ENCODE measurements around the gene RPL38. TPM values are rescaled to one million over a fixed set of nuclear protein-coding genes. Genes with fewer than 3 reads are reported as not detected.

Gene RPL38
- total RNA-seq, 1 donor from 2014 or later = 571 TPM

DNA sequence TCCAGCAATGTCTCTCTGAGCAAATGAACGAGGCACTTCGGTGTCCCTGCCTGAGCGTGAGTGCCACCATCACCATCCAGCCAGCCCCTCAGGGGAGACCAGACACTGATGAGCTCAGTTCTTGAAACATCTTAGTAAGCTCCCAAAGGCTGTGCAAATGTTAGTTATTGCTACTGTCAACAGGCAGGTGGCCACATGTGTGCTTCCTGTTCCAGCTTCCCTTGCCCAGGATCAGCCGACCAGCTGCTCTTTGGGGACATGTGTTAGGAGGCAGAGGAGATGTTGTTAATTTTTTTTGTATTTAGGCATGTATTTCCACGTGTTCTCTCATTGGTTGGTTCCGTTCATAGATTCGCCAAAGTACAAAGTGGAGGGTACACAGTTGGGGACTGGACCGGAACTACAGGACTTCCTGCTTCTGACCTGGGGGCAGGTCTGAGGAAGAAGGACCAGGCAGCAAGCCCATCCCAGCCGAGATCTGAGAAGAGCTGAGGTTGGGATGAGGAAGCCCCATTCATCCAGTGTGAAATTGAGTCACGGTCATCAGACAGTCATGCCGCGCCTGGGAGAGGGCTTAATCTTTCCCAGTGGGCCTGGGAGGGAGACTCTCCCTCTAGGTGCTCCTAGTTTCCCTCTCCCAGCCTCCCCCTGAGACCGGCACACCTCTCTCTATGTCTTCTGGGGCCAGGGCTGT lies 13.7 kb downstream of the RPL38 start:
- H3K4me1 ChIP-seq = peaks cover 21% of the 10 kb centered on the region
- H3K9me3 ChIP-seq = no peaks in the 10 kb centered on the region
- H3K27me3 ChIP-seq = no peaks in the 10 kb centered on the region
- no peak for DNase-seq (ENCODE audit: extremely low spot score in 2 of 2)
- intact Hi-C loops (cut with DNase I) = loop anchor here (10.0 kb wide), 1 partner anchor 238 kb away; no protein-coding TSS in a partner anchor
- H3K27ac ChIP-seq = no peak overlapping the region
- no peaks in the 10 kb centered on the region for H3K36me3 ChIP-seq
- TF ChIP-seq POLR2AphosphoS5 (IDR thresholded peaks at IDR 0.05; ENCODE audit: insufficient read depth in 1 of 2, low read depth in 1 of 2) (no peak), POLR2A (IDR thresholded peaks at IDR 0.05) (no peak)
- TF ChIP-seq, protein P1, sequence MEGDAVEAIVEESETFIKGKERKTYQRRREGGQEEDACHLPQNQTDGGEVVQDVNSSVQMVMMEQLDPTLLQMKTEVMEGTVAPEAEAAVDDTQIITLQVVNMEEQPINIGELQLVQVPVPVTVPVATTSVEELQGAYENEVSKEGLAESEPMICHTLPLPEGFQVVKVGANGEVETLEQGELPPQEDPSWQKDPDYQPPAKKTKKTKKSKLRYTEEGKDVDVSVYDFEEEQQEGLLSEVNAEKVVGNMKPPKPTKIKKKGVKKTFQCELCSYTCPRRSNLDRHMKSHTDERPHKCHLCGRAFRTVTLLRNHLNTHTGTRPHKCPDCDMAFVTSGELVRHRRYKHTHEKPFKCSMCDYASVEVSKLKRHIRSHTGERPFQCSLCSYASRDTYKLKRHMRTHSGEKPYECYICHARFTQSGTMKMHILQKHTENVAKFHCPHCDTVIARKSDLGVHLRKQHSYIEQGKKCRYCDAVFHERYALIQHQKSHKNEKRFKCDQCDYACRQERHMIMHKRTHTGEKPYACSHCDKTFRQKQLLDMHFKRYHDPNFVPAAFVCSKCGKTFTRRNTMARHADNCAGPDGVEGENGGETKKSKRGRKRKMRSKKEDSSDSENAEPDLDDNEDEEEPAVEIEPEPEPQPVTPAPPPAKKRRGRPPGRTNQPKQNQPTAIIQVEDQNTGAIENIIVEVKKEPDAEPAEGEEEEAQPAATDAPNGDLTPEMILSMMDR (IDR thresholded peaks at IDR 0.05) = no peak
- H3K4me3 ChIP-seq = no peak overlapping the region

DNA sequence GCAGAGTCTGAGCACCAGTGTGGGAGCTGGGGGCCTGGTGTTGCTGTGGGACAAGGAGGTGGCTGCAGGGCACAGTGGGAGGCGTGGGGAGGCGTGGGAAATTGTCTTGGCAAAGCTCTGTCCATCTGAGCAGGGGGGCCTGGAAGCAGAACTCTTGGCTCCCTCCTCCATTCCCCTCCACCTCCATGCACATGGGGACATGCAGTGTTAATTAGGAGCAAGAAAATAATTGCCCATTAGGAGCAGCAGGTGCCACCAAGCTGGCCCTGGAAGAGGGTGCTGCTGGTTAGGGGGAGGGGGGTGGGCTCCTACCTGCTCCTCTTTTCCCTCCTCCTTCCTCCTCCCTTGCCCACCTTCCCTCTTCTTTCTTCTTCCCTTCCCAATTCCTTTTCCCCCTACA lies 14.4 kb downstream of the RPL38 start:
- TF ChIP-seq POLR2AphosphoS5 (IDR thresholded peaks at IDR 0.05; ENCODE audit: insufficient read depth in 1 of 2, low read depth in 1 of 2) (no peak), POLR2A (IDR thresholded peaks at IDR 0.05) (no peak)
- TF ChIP-seq, protein P1 (IDR thresholded peaks at IDR 0.05) = no peak
- H3K27me3 ChIP-seq = no peaks in the 10 kb centered on the region
- DNase-seq (ENCODE audit: extremely low spot score in 2 of 2) = no peak
- H3K36me3 ChIP-seq = no peaks in the 10 kb centered on the region
- H3K9me3 ChIP-seq = no peaks in the 10 kb centered on the region
- H3K27ac ChIP-seq = no peak overlapping the region
- peaks cover 15% of the 10 kb centered on the region for H3K4me1 ChIP-seq
- no peak overlapping the region for H3K4me3 ChIP-seq
- intact Hi-C loops (cut with DNase I) = loop anchor here (2.0 to 10.0 kb wide), 2 partner anchors 23 to 237 kb away; no protein-coding TSS in a partner anchor

DNA sequence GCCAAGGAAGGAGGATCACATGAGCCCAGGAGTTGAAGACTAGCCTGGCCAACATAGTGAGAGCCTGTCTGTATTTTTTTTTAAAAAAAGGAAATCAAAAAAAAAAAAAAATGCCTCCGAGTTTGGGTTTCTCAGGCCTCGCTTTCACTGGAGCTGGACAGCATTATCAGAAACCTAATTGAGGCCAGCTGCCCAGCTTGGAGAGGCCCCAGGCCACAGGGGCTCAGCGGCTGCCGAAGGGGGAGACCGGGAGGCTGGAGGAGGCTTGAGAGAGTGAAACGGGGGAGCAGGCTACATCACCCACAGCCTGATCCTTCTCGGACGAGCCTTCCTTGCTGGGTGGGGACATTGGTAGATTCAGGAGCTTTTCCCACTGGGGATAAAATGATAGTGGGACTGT lies 15.0 kb downstream of the RPL38 start:
- intact Hi-C loops (cut with DNase I) = loop anchor here (2.0 to 10.0 kb wide), 2 partner anchors 22 to 236 kb away; no protein-coding TSS in a partner anchor
- TF ChIP-seq POLR2AphosphoS5 (IDR thresholded peaks at IDR 0.05; ENCODE audit: insufficient read depth in 1 of 2, low read depth in 1 of 2) = no peak
- TF ChIP-seq POLR2A (IDR thresholded peaks at IDR 0.05) = no peak
- TF ChIP-seq, protein P1 (IDR thresholded peaks at IDR 0.05) = no peak
- H3K9me3 ChIP-seq = no peaks in the 10 kb centered on the region
- H3K27me3 ChIP-seq = no peaks in the 10 kb centered on the region
- no peak overlapping the region for H3K4me3 ChIP-seq
- no peak overlapping the region for H3K27ac ChIP-seq
- H3K36me3 ChIP-seq = no peaks in the 10 kb centered on the region
- H3K4me1 ChIP-seq = peaks cover 15% of the 10 kb centered on the region
- no peak for DNase-seq (ENCODE audit: extremely low spot score in 2 of 2)

DNA sequence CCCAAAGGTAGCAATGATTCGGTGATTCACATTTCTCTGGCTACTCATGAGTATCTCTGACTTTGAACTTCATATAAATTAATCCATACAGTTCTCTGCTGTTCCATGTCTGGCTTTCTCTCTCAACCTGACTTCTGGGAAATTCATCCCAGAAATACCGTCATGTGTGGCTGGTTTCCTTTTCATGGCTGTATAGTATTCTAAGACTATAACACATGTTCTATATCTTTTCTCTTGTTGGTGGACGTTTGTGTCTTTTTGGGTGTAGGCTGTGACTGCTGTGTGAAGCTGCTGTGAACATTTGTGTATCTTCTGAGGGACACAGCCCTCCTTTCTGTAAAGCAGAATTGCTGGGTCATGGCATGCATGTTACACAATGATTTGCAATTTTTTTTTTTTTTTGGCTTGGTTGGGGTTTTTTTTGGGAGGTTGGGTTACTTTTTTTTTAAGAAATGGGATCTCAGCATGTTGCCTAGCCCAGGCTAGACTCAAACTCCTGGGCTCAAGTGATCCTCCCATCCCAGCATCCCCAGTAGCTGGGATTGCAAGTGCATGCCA lies 16.2 kb downstream of the RPL38 start:
- H3K36me3 ChIP-seq = no peaks in the 10 kb centered on the region
- H3K27ac ChIP-seq = no peak overlapping the region
- intact Hi-C loops (cut with DNase I) = loop anchor here (2.0 to 10.0 kb wide), 2 partner anchors 21 to 235 kb away; no protein-coding TSS in a partner anchor
- H3K27me3 ChIP-seq = no peaks in the 10 kb centered on the region
- peaks cover 3% of the 10 kb centered on the region for H3K4me1 ChIP-seq
- H3K9me3 ChIP-seq = no peaks in the 10 kb centered on the region
- DNase-seq (ENCODE audit: extremely low spot score in 2 of 2) = no peak
- H3K4me3 ChIP-seq = no peak overlapping the region
- TF ChIP-seq POLR2A (IDR thresholded peaks at IDR 0.05) (no peak), POLR2AphosphoS5 (IDR thresholded peaks at IDR 0.05; ENCODE audit: insufficient read depth in 1 of 2, low read depth in 1 of 2) (no peak)
- TF ChIP-seq, protein P1 (IDR thresholded peaks at IDR 0.05) = no peak

DNA sequence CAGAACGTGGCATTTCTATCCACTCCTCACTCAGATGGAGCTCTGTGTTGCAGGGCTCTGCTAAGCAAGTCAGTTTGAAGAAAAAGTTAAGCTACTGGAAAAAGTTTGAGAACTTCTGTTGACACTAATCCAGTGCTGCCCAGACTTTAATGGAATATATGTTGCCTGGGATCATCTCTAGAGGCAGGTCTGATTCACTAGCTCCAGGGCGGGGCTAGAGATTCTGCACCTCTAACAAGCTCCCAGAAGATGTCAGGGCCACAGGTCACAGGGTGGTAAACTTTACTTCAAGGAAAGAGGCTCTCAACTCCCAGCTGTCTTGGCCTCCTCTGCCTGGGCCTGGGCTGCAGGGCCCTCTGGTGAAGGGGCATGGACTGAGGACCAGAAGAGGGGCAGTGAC lies 16.7 kb downstream of the RPL38 start:
- no peaks in the 10 kb centered on the region for H3K27me3 ChIP-seq
- no peak overlapping the region for H3K27ac ChIP-seq
- TF ChIP-seq POLR2A (IDR thresholded peaks at IDR 0.05) = no peak
- TF ChIP-seq POLR2AphosphoS5 (IDR thresholded peaks at IDR 0.05; ENCODE audit: insufficient read depth in 1 of 2, low read depth in 1 of 2) = no peak
- TF ChIP-seq, protein P1 (IDR thresholded peaks at IDR 0.05) = no peak
- no peaks in the 10 kb centered on the region for H3K9me3 ChIP-seq
- intact Hi-C loops (cut with DNase I) = no loop called here
- DNase-seq (ENCODE audit: extremely low spot score in 2 of 2) = no peak
- no peaks in the 10 kb centered on the region for H3K4me1 ChIP-seq
- no peak overlapping the region for H3K4me3 ChIP-seq
- H3K36me3 ChIP-seq = no peaks in the 10 kb centered on the region
